ENCODE data around the gene CPNE4. TPM values are rescaled to one million over a fixed set of nuclear protein-coding genes. Genes with fewer than 3 reads are reported as not detected.

Gene CPNE4
- polyA plus RNA-seq, 4 donors, result 0.35 to 0.82 (median 0.51) TPM

GRCh38 chr3:131550562-131551465 is 484.0 kb downstream of the CPNE4 start:
- no peak for DNase-seq (ENCODE audit: low read depth in 4 of 4, low spot score in 2 of 4)

GRCh38 chr3:131549340-131549739 is 485.5 kb downstream of the CPNE4 start:
- no peak for DNase-seq (ENCODE audit: low read depth in 4 of 4, low spot score in 2 of 4)

- DNase-seq (ENCODE audit: low read depth in 4 of 4, low spot score in 2 of 4), result no peak
Measured at GRCh38 chr3:131547585-131547984, 487.2 kb downstream of the CPNE4 start.

GRCh38 chr3:131546441-131546840 is 488.4 kb downstream of the CPNE4 start:
- no peak for DNase-seq (ENCODE audit: low read depth in 4 of 4, low spot score in 2 of 4)

GRCh38 chr3:131544557-131544956 is 490.3 kb downstream of the CPNE4 start:
- DNase-seq (ENCODE audit: low read depth in 4 of 4, low spot score in 2 of 4), result no peak

- no peak for DNase-seq (ENCODE audit: low read depth in 4 of 4, low spot score in 2 of 4)
Measured at GRCh38 chr3:131543714-131544113, 491.1 kb downstream of the CPNE4 start.

GRCh38 chr3:131541288-131541687 is 493.5 kb downstream of the CPNE4 start:
- DNase-seq (ENCODE audit: low read depth in 4 of 4, low spot score in 2 of 4), result no peak

- DNase-seq (ENCODE audit: low read depth in 4 of 4, low spot score in 2 of 4), result no peak
Measured at GRCh38 chr3:131540821-131541220, 494.0 kb downstream of the CPNE4 start.

- no peak for DNase-seq (ENCODE audit: low read depth in 4 of 4, low spot score in 2 of 4)
Measured at GRCh38 chr3:131540143-131540542, 494.7 kb downstream of the CPNE4 start.

- no peak for DNase-seq (ENCODE audit: low read depth in 4 of 4, low spot score in 2 of 4)
Measured at GRCh38 chr3:131538968-131539367, 495.8 kb downstream of the CPNE4 start.

- no peak for DNase-seq (ENCODE audit: low read depth in 4 of 4, low spot score in 2 of 4)
Measured at GRCh38 chr3:131537531-131537930, 497.3 kb downstream of the CPNE4 start.

- DNase-seq (ENCODE audit: low read depth in 4 of 4, low spot score in 2 of 4), result no peak
Measured at GRCh38 chr3:131535596-131535995, 499.2 kb downstream of the CPNE4 start.

GRCh38 chr3:131535131-131535530 is 499.7 kb downstream of the CPNE4 start:
- DNase-seq (ENCODE audit: low read depth in 4 of 4, low spot score in 2 of 4), result no peak

GRCh38 chr3:131532645-131533044 is 502.2 kb downstream of the CPNE4 start:
- no peak for DNase-seq (ENCODE audit: low read depth in 4 of 4, low spot score in 2 of 4)

GRCh38 chr3:131530843-131531242 is 504.0 kb downstream of the CPNE4 start:
- DNase-seq (ENCODE audit: low read depth in 4 of 4, low spot score in 2 of 4), result no peak

GRCh38 chr3:131530388-131530787 is 504.4 kb downstream of the CPNE4 start:
- DNase-seq (ENCODE audit: low read depth in 4 of 4, low spot score in 2 of 4), result no peak

- peak in 3 of 4 donors; percentile 44 to 63 (median 59) for DNase-seq (ENCODE audit: low read depth in 4 of 4, low spot score in 2 of 4)
Measured at GRCh38 chr3:131526801-131527347, 507.9 kb downstream of the CPNE4 start.

- DNase-seq (ENCODE audit: low read depth in 4 of 4, low spot score in 2 of 4), result no peak
Measured at GRCh38 chr3:131518680-131519079, 516.1 kb downstream of the CPNE4 start.

- DNase-seq (ENCODE audit: low read depth in 4 of 4, low spot score in 2 of 4), result no peak
Measured at GRCh38 chr3:131505421-131505820, 529.4 kb downstream of the CPNE4 start.

GRCh38 chr3:131503320-131503635 is 531.5 kb downstream of the CPNE4 start:
- DNase-seq (ENCODE audit: low read depth in 4 of 4, low spot score in 2 of 4), result no peak

- peak; percentile 63 to 83 (median 72) for DNase-seq (ENCODE audit: low read depth in 4 of 4, low spot score in 2 of 4)
Measured at GRCh38 chr3:131502530-131503319, 532.1 kb downstream of the CPNE4 start, which contains the start of gene MRPL3. MRPL3 (minus strand) TSS chr3:131502971; CDS start chr3:131502821, 150 bp downstream.

Measured in left renal cortex interstitium (tissue), 4 donors.